Upper lobe of left lung (tissue), 4 donors: ENCODE data around the gene PDE7B.

Experiments used
- EP300 ChIP-seq, 4 donors: sonication (generic); formaldehyde crosslinking; IDR thresholded peaks; one replicate each; pipeline ENCODE4 v1.5.1; 2017; ENCODE audit warnings: antibody characterized with exemption in 4 of 4, control low read depth in 2 of 4
- POLR2A ChIP-seq, 4 donors: fragments of 450-650 bp; IDR thresholded peaks; one replicate each; pipeline ENCODE4 v1.5.1; 2016 to 2017; ENCODE audit warnings: antibody characterized with exemption in 4 of 4, mild to moderate bottlenecking in 2 of 4
- TF ChIP-seq, protein P1 (sequence below), 6 experiments: fragments of 450-650 bp in 4 of 6; fragments of 200-600 bp in 2 of 6; sonication (generic) in 2 of 6; IDR thresholded peaks; one replicate each; pipeline ENCODE4 v1.5.1; 2016 to 2019; ENCODE audit warnings: antibody characterized with exemption in 6 of 6

DNA sequence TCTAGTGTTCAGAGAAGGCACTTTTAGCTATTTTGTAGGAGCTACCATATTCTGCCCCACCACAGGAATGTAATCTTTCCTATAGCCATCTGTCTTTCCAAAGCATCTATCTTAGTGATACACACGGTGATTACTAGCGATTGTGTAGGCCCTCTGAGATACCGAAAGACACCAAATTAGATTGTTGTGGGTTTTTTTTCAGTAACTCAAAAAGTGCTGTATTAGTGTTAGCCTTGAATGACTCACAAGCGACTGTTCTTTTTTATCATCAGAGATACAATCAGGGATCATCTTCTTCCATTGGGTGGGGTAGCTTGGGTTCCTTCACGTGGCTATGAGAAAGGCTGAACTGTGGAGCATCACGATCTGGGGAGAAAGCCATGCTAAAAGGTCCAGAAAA lies 238.4 kb downstream of the PDE7B start:
- TF ChIP-seq, protein P1, sequence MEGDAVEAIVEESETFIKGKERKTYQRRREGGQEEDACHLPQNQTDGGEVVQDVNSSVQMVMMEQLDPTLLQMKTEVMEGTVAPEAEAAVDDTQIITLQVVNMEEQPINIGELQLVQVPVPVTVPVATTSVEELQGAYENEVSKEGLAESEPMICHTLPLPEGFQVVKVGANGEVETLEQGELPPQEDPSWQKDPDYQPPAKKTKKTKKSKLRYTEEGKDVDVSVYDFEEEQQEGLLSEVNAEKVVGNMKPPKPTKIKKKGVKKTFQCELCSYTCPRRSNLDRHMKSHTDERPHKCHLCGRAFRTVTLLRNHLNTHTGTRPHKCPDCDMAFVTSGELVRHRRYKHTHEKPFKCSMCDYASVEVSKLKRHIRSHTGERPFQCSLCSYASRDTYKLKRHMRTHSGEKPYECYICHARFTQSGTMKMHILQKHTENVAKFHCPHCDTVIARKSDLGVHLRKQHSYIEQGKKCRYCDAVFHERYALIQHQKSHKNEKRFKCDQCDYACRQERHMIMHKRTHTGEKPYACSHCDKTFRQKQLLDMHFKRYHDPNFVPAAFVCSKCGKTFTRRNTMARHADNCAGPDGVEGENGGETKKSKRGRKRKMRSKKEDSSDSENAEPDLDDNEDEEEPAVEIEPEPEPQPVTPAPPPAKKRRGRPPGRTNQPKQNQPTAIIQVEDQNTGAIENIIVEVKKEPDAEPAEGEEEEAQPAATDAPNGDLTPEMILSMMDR (IDR thresholded peaks at IDR 0.05) = no peak
- TF ChIP-seq EP300 (IDR thresholded peaks at IDR 0.05) (no peak), POLR2A (IDR thresholded peaks at IDR 0.05) (no peak)
